Right lobe of liver (tissue), 6 donors: ENCODE measurements around the gene DLL1. TPM values are rescaled to one million over a fixed set of nuclear protein-coding genes. Genes with fewer than 3 reads are reported as not detected.
A peak's percentile ranks its signal among the peaks of the same experiment; 100 is the strongest.

Experiments
- ATAC-seq, 4 donors: fragments of 200-7000 bp; cut with Tn5 transposase; one replicate each; pipeline ENCODE4 v1.9.1; 2020; ENCODE audit warnings: mild to moderate bottlenecking in 4 of 4, moderate library complexity in 4 of 4
- DNase-seq, 3 donors: peaks; one replicate each; pipeline ENCODE4 v3.0.0-alpha.2; 2020
- H3K27ac ChIP-seq, 3 donors: fragments of 200-600 bp; one replicate each; pipeline ENCODE4 v1.8.0; 2022
- H3K27me3 ChIP-seq, 2 donors: fragments of 200-600 bp; one replicate each; pipeline ENCODE4 v1.8.0; 2022
- H3K36me3 ChIP-seq, 4 donors: fragments of 200-600 bp; sonication (generic) in 1 of 4; one replicate each; pipeline versions ENCODE4 v1.5.1 to v1.8.0; 2017 to 2022; ENCODE audit warnings: control low read depth in 1 of 4
- H3K4me1 ChIP-seq, 4 donors: fragments of 200-600 bp; sonication (generic) in 1 of 4; one replicate each; pipeline versions ENCODE4 v1.5.1 to v1.8.0; 2017 to 2022; ENCODE audit warnings: control low read depth in 1 of 4
- H3K4me3 ChIP-seq, 3 donors: fragments of 200-600 bp; one replicate each; pipeline ENCODE4 v1.8.0; 2022
- H3K9me3 ChIP-seq, 4 donors: fragments of 200-600 bp; sonication (generic) in 1 of 4; one replicate each; pipeline versions ENCODE4 v1.5.1 to v1.8.0; 2017 to 2022; ENCODE audit warnings: control low read depth in 1 of 4
- POLR2A ChIP-seq: fragments of 450-650 bp; IDR thresholded peaks from one replicate; pipeline ENCODE4 v1.6.1; 2017; ENCODE audit warnings: antibody characterized with exemption, mild to moderate bottlenecking
- whole genome bisulfite sequencing: methylation state at CpG from one replicate; pipeline ENCODE4 v1.1.6; 2018; ENCODE audit warnings: low coverage, low lambda C conversion rate; ENCODE audit not compliant: insufficient coverage; ENCODE audit errors: missing lambda C conversion rate; 5-methylcytosine and 5-hydroxymethylcytosine counted together
- intact Hi-C, 2 donors: fragments of 100-400 bp; cut with DNase I; formaldehyde crosslinking; loops; one replicate each; pipeline versions ENCODE4 v1.11.2 to v1.14.1; 2022
- total RNA-seq, 6 experiments: library from RNA; depleted of rRNA in 2 of 6; stranded (reverse); fragments of >200 nt in 2 of 6; fragmentation: NEBNext Ultra II Directional in 3 of 6; extraction: Animal tissue kit (Norgen Biotek cat#: 25700) in 3 of 6; gene quantifications; one replicate each; pipeline versions ENCODE4 v1.1.0 to v1.2.4, GENCODE V29; 2016 to 2023
- TF ChIP-seq, protein P1 (sequence below), 4 donors: fragments of 200-600 bp in 3 of 4; fragments of 450-650 bp in 1 of 4; IDR thresholded peaks; one replicate each; pipeline versions ENCODE4 v1.5.1 to v1.8.0; 2016 to 2022; ENCODE audit warnings: antibody characterized with exemption in 4 of 4, mild to moderate bottlenecking in 2 of 4
- donor health status: DM: no; HTN: yes; CAD: no.
- donor health status: DM: no; HTN: no; CAD: no.
- donor health status: DM: no; HTN: no; CAD: no.
- donor health status: DM: no; HTN: yes; CAD: no.
- donor health status: DM: no; HTN: yes; CAD: no.

The DLL1 gene
- total RNA-seq, 6 experiments from 2014 or later = 2.0 to 9.6 (median 3.4) TPM

GRCh38 chr6:170264086-170264485 lies 26.8 kb downstream of the DLL1 start:
- no peaks in the 10 kb centered on the region for H3K27me3 ChIP-seq
- no peaks in the 10 kb centered on the region for H3K36me3 ChIP-seq
- no peak overlapping the region for H3K27ac ChIP-seq
- intact Hi-C loops = no loop called here
- H3K4me3 ChIP-seq = no peak overlapping the region
- ATAC-seq (no peak), DNase-seq (peak in 1 of 3 donors; percentile 15)
- peaks cover 0 to 8% (median 1%) of the 10 kb centered on the region in 4 donors for H3K4me1 ChIP-seq
- TF ChIP-seq, protein P1, sequence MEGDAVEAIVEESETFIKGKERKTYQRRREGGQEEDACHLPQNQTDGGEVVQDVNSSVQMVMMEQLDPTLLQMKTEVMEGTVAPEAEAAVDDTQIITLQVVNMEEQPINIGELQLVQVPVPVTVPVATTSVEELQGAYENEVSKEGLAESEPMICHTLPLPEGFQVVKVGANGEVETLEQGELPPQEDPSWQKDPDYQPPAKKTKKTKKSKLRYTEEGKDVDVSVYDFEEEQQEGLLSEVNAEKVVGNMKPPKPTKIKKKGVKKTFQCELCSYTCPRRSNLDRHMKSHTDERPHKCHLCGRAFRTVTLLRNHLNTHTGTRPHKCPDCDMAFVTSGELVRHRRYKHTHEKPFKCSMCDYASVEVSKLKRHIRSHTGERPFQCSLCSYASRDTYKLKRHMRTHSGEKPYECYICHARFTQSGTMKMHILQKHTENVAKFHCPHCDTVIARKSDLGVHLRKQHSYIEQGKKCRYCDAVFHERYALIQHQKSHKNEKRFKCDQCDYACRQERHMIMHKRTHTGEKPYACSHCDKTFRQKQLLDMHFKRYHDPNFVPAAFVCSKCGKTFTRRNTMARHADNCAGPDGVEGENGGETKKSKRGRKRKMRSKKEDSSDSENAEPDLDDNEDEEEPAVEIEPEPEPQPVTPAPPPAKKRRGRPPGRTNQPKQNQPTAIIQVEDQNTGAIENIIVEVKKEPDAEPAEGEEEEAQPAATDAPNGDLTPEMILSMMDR (IDR thresholded peaks at IDR 0.05) = no peak
- no peak for TF ChIP-seq POLR2A
- no peaks in the 10 kb centered on the region for H3K9me3 ChIP-seq
- WGBS = no CpG with 5 or more reads among the region's 7 CpGs

DNA sequence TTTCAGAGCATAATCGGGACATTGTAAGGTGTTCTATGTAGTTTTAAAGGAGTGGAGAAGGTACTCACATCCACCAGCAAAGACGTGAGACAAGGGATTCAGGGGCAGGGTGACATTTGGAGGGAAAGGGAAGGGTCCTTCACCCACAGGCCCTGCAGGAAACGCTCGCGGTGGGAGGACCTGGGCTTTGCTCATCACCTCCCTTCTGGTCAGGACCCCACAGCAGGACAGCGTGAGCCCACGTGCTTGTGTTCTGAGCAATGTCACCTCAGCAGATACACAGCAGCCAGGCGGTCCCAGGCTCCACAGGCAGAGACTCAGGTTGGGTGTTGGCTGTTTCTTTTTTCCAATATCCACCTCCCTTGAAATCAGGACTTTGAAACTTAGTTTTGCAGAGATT lies 27.5 kb downstream of the DLL1 start:
- Histone ChIP-seq H3K9me3 (no peaks in the 10 kb centered on the region), H3K27ac (no peak overlapping the region), H3K4me1 (peaks cover 0 to 8% (median 1%) of the 10 kb centered on the region in 4 donors), H3K36me3 (no peaks in the 10 kb centered on the region), H3K4me3 (no peak overlapping the region), H3K27me3 (no peaks in the 10 kb centered on the region)
- TF ChIP-seq POLR2A = no peak
- TF ChIP-seq, protein P1 (IDR thresholded peaks at IDR 0.05) = no peak
- intact Hi-C loops = no loop called here
- ATAC-seq (no peak), DNase-seq (peak in 1 of 3 donors; percentile 42)
- 76% methylated on average over 4 of the region's 8 CpGs for WGBS

DNA sequence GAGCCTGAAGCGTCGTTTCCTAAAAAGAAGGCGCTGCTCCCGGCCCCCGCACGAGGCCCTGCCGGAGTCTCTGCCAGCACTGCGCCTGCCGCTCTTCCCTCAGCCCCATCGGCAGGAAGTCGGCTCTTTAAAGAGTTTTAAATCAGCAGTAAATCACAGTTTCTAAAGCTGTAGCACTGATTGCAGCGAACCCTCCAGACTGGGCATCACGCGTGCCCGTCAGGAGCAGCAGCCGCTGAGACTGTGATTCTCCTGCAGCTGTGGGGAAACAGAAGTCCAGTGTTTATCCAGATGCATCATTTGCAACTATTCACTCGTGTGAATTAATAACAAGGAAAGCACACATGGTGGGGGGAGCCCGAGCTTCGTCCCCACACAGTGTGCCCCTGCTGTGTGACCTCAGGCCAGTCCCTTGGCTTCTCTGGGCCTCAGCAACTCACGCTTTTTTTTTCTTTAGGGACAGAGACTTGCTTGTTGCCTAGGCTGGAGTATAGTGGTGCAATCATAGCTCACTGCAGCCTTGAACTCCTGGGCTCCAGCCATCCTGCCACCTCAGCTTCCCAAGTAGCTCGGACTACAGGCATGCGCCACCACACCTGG lies 28.3 kb downstream of the DLL1 start:
- H3K36me3 ChIP-seq = no peaks in the 10 kb centered on the region
- H3K27me3 ChIP-seq = no peaks in the 10 kb centered on the region
- no peak overlapping the region for H3K4me3 ChIP-seq
- H3K4me1 ChIP-seq = peaks cover 0 to 8% (median 1%) of the 10 kb centered on the region in 4 donors
- 66% methylated on average over 14 of the region's 22 CpGs for WGBS
- intact Hi-C loops = no loop called here
- TF ChIP-seq POLR2A = no peak
- TF ChIP-seq, protein P1 (IDR thresholded peaks at IDR 0.05) = no peak
- H3K27ac ChIP-seq = no peak overlapping the region
- H3K9me3 ChIP-seq = no peaks in the 10 kb centered on the region
- DNase-seq (peak in 1 of 3 donors; percentile 34), ATAC-seq (no peak)

DNA sequence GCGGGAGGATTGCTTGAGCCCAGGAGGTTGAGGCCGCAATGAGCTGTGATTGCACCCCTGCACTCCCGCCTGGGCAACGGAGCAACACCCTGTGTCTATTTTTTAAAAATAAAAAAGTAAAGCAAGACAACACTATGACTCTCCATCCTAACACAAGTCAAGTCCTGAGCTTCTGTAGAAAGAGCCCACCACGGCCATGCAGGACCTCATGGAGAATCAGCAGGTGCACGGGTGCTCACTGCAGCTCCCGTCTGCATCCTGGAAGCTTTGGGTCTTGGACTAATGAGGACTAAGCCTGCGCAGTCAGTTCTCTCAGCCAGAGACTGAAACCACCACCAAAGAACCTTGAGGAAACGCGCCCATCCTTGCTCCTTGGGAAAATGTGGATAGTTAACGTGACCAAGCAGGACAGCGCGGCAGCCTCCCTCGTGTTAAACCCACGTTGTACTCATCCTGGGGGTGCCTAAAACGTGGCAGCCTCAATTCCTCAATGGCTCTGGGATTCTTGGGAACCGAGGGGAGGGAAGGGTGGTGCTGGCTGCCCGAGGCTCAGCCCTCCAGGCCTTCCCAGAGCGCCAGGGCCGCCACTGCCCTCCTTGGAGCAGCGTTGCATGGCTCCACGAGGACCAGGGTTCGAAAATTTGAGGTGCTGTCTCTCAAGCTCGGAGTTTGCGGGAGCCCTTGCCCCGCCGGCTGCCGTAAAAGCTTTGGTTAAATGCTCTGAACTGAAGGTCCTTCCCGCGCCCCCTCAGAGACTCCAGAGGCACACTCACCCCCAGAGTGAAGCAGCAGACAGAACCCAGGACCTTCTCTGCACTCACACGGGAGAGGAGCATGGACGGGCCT lies 29.0 kb downstream of the DLL1 start:
- no peaks in the 10 kb centered on the region for H3K36me3 ChIP-seq
- H3K4me3 ChIP-seq = no peak overlapping the region
- ATAC-seq = no peak
- no peaks in the 10 kb centered on the region for H3K9me3 ChIP-seq
- peaks cover 0 to 8% (median 1%) of the 10 kb centered on the region in 4 donors for H3K4me1 ChIP-seq
- no peak overlapping the region for H3K27ac ChIP-seq
- intact Hi-C loops = no loop called here
- TF ChIP-seq, protein P1 (IDR thresholded peaks at IDR 0.05) = no peak
- no peak for TF ChIP-seq POLR2A
- WGBS = 91% methylated on average over 8 of the region's 32 CpGs
- H3K27me3 ChIP-seq = no peaks in the 10 kb centered on the region
- DNase-seq = peak in 1 of 3 donors; percentile 35
